ENCODE results near the gene ALKBH6. TPM values are rescaled to one million over a fixed set of nuclear protein-coding genes. Genes with fewer than 3 reads are reported as not detected.
"Not testable (repeated sequence)": the region's sequence is repeated elsewhere in the genome, so short reads cannot be mapped to it uniquely, and the experiment has no call there.

ALKBH6 gene
- total RNA-seq, 2 donors from 2014 or later = 9.6 to 33.0 TPM

- WGBS, 2 donors = 9 to 17% methylated on average over 31 to 50 of the region's 54 CpGs
Measured at GRCh38 chr19:35986664-35987570, 27.1 kb downstream of the ALKBH6 start.

GRCh38 chr19:35986111-35986510 lies 27.9 kb downstream of the ALKBH6 start:
- Histone ChIP-seq H3K9me3 (no peaks in the 10 kb centered on the region), H3K4me1 (peaks cover 9% of the 10 kb centered on the region), H3K4me3 (no peak overlapping the region), H3K27me3 (peaks cover 0 to 16% of the 10 kb centered on the region in 2 donors), H3K27ac (no peak overlapping the region), H3K36me3 (replicated peaks in 1 of 2; ENCODE audit: insufficient read depth in 1 of 2, low read depth in 2 of 2) (no peaks in the 10 kb centered on the region)
- TF ChIP-seq CTCF (IDR thresholded peaks at IDR 0.05) (no peak), POLR2A (IDR thresholded peaks at IDR 0.05) (no peak)
- no peak for DNase-seq
- intact Hi-C loops (cut with DNase I) = no loop called here
- 83% methylated on average over 5 of the region's 5 CpGs; no CpG with 5 or more reads in 1 of the 2 donors for WGBS, 2 donors
- no peak for ATAC-seq

More at GRCh38 chr19:35986664-35987570, 27.1 kb downstream of the ALKBH6 start:
- peak; percentile 38 for ATAC-seq
- Histone ChIP-seq H3K4me1 (peaks cover 9% of the 10 kb centered on the region), H3K4me3 (peak overlapping the region in 1 of 2 donors; percentile 17), H3K36me3 (replicated peaks in 1 of 2; ENCODE audit: insufficient read depth in 1 of 2, low read depth in 2 of 2) (no peaks in the 10 kb centered on the region), H3K27me3 (peaks cover 0 to 16% of the 10 kb centered on the region in 2 donors), H3K9me3 (no peaks in the 10 kb centered on the region), H3K27ac (no peak overlapping the region)
- peak in 2 of 4 donors; percentile 32 to 49 for DNase-seq
- intact Hi-C loops (cut with DNase I) = no loop called here
- no peak for TF ChIP-seq CTCF (IDR thresholded peaks at IDR 0.05)
- no peak for TF ChIP-seq POLR2A (IDR thresholded peaks at IDR 0.05)

GRCh38 chr19:35983177-35983576 lies 30.8 kb downstream of the ALKBH6 start:
- H3K4me3 ChIP-seq = no peak overlapping the region
- H3K36me3 ChIP-seq (replicated peaks in 1 of 2; ENCODE audit: insufficient read depth in 1 of 2, low read depth in 2 of 2) = no peaks in the 10 kb centered on the region
- TF ChIP-seq CTCF (IDR thresholded peaks at IDR 0.05) (no peak), POLR2A (IDR thresholded peaks at IDR 0.05) (no peak)
- no peak for DNase-seq
- no peaks in the 10 kb centered on the region for H3K9me3 ChIP-seq
- 56 to 71% methylated on average over 8 of the region's 8 CpGs for WGBS, 2 donors
- peaks cover 9% of the 10 kb centered on the region for H3K4me1 ChIP-seq
- H3K27ac ChIP-seq = no peak overlapping the region
- ATAC-seq = no peak
- H3K27me3 ChIP-seq = peaks cover 0 to 16% of the 10 kb centered on the region in 2 donors
- intact Hi-C loops (cut with DNase I) = no loop called here

- intact Hi-C loops (cut with DNase I); H3K27ac ChIP-seq; H3K36me3 ChIP-seq (replicated peaks in 1 of 2; ENCODE audit: insufficient read depth in 1 of 2, low read depth in 2 of 2); DNase-seq; H3K27me3 ChIP-seq; ATAC-seq; H3K4me1 ChIP-seq; H3K9me3 ChIP-seq; H3K4me3 ChIP-seq: not testable (repeated sequence)
- WGBS, 2 donors = 78 to 79% methylated on average over 4 of the region's 4 CpGs
Measured at GRCh38 chr19:35980997-35981396, 33.0 kb downstream of the ALKBH6 start.

- no peak overlapping the region for H3K27ac ChIP-seq
- 27 to 39% methylated on average over 12 to 20 of the region's 20 CpGs for WGBS, 2 donors
- H3K36me3 ChIP-seq (replicated peaks in 1 of 2; ENCODE audit: insufficient read depth in 1 of 2, low read depth in 2 of 2) = no peaks in the 10 kb centered on the region
- DNase-seq (no peak), ATAC-seq (no peak)
- H3K27me3 ChIP-seq = no peaks in the 10 kb centered on the region
- no peaks in the 10 kb centered on the region for H3K4me1 ChIP-seq
- H3K4me3 ChIP-seq = no peak overlapping the region
- H3K9me3 ChIP-seq = no peaks in the 10 kb centered on the region
- intact Hi-C loops (cut with DNase I) = no loop called here
- TF ChIP-seq POLR2A (IDR thresholded peaks at IDR 0.05) = no peak
Measured at GRCh38 chr19:35978832-35979365, 35.1 kb downstream of the ALKBH6 start.

Data from body of pancreas (tissue), 4 donors.